Loucy (cell line): ENCODE measurements around the gene RCN2.

ENCODE experiments used
- H2AFZ ChIP-seq: fragments of 200-600 bp; sonication (generic); 2 replicates; pipeline ENCODE4 v1.6.0; 2016; ENCODE audit warnings: antibody characterized with exemption, mild to moderate bottlenecking, low read length, moderate library complexity
- H3F3A ChIP-seq: fragments of 200-600 bp; 2 replicates; pipeline ENCODE4 v1.6.0; 2016; ENCODE audit warnings: antibody characterized with exemption, low read depth, mild to moderate bottlenecking
- H3K27me3 ChIP-seq: fragments of 200-600 bp; sonication (generic); 2 replicates; pipeline ENCODE4 v1.6.1; 2014; ENCODE audit warnings: low read length, mild to moderate bottlenecking; ENCODE audit not compliant: insufficient read depth, poor library complexity, severe bottlenecking
- H3K36me3 ChIP-seq: fragments of 200-600 bp; sonication (generic); 2 replicates; pipeline ENCODE4 v1.6.1; 2016; ENCODE audit warnings: low read length; ENCODE audit not compliant: insufficient read depth
- H3K4me1 ChIP-seq: fragments of 200-600 bp; sonication (generic); 2 replicates; pipeline ENCODE4 v1.5.1; 2014; ENCODE audit warnings: low read length, mild to moderate bottlenecking; ENCODE audit not compliant: insufficient read depth, poor library complexity, severe bottlenecking
- H3K4me2 ChIP-seq: fragments of 200-600 bp; sonication (generic); 2 replicates; pipeline ENCODE4 v1.6.0; 2014; ENCODE audit warnings: antibody characterized with exemption, low read length, low read depth, mild to moderate bottlenecking; ENCODE audit not compliant: poor library complexity, severe bottlenecking
- H3K4me3 ChIP-seq: fragments of 200-600 bp; sonication (generic); 2 replicates; pipeline ENCODE4 v1.5.1; 2014; ENCODE audit warnings: low read length, mild to moderate bottlenecking, mixed read lengths; ENCODE audit not compliant: poor library complexity, severe bottlenecking
- H3K79me2 ChIP-seq: fragments of 200-600 bp; sonication (generic); 2 replicates; pipeline ENCODE4 v1.6.1; 2014; ENCODE audit warnings: low read length; ENCODE audit not compliant: insufficient read depth
- H3K9ac ChIP-seq: fragments of 200-600 bp; sonication (generic); 2 replicates; pipeline ENCODE4 v1.6.0; 2014; ENCODE audit warnings: mild to moderate bottlenecking, low read depth, low read length, moderate library complexity; ENCODE audit not compliant: poor library complexity, severe bottlenecking
- H3K9me2 ChIP-seq: fragments of 200-600 bp; sonication (generic); replicated peaks from 2 replicates; pipeline ENCODE4 v1.6.1; 2016; ENCODE audit warnings: low read depth, low read length, mixed read lengths
- H3K9me3 ChIP-seq: fragments of 200-600 bp; sonication (generic); 2 replicates; pipeline ENCODE4 v1.6.1; 2014; ENCODE audit warnings: mild to moderate bottlenecking, antibody characterized with exemption, low read length, low read depth; ENCODE audit not compliant: insufficient read depth
- H4K20me1 ChIP-seq: fragments of 200-600 bp; sonication (generic); 2 replicates; pipeline ENCODE4 v1.6.0; 2014; ENCODE audit warnings: antibody characterized with exemption, low read length, mild to moderate bottlenecking; ENCODE audit not compliant: insufficient read depth, poor library complexity, severe bottlenecking
- EZH2phosphoT487 ChIP-seq: fragments of 200-600 bp; IDR thresholded peaks from 2 replicates; pipeline ENCODE4 v1.6.1; 2018; ENCODE audit warnings: antibody characterized with exemption, mild to moderate bottlenecking, moderate library complexity, borderline replicate concordance
- TF ChIP-seq, protein P1 (sequence below): fragments of 200-600 bp; sonication (generic); conservative IDR thresholded peaks from 2 replicates; pipeline ENCODE4 v1.5.1; 2014; ENCODE audit warnings: mild to moderate bottlenecking, antibody characterized with exemption, low read length

Gene RCN2

DNA sequence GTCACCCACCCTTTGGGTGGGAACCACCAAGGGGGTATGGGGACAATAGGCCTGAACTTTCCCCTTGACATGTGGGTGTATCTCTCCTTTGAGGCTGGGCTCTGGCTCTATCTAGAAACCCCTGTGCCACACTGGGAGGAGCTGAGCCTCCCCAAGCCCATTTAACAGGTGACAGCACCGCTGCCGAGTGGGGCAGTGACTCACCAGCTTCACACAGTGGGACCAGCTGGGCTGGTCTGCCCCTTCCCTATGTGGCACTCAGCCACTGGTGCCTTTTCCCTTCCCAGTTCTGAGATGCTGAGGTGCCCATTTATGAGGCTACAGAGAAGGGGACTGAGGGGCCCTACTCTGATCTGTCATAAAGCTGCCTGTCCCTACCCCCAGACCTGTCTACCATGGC, 68.4 kb downstream of the RCN2 start:
- Histone ChIP-seq H2AFZ (no peak overlapping the region), H3K36me3 (no peaks in the 10 kb centered on the region), H3K9me2 (no peaks in the 10 kb centered on the region), H3K4me3 (no peak overlapping the region), H3K79me2 (peaks cover 29% of the 10 kb centered on the region), H3F3A (no peaks in the 10 kb centered on the region), H4K20me1 (no peaks in the 10 kb centered on the region), H3K9me3 (no peaks in the 10 kb centered on the region), H3K27me3 (no peaks in the 10 kb centered on the region), H3K4me1 (peaks cover 63% of the 10 kb centered on the region), H3K9ac (no peak overlapping the region), H3K4me2 (no peak overlapping the region)
- TF ChIP-seq, protein P1, sequence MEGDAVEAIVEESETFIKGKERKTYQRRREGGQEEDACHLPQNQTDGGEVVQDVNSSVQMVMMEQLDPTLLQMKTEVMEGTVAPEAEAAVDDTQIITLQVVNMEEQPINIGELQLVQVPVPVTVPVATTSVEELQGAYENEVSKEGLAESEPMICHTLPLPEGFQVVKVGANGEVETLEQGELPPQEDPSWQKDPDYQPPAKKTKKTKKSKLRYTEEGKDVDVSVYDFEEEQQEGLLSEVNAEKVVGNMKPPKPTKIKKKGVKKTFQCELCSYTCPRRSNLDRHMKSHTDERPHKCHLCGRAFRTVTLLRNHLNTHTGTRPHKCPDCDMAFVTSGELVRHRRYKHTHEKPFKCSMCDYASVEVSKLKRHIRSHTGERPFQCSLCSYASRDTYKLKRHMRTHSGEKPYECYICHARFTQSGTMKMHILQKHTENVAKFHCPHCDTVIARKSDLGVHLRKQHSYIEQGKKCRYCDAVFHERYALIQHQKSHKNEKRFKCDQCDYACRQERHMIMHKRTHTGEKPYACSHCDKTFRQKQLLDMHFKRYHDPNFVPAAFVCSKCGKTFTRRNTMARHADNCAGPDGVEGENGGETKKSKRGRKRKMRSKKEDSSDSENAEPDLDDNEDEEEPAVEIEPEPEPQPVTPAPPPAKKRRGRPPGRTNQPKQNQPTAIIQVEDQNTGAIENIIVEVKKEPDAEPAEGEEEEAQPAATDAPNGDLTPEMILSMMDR = no peak
- TF ChIP-seq EZH2phosphoT487 = no peak

GRCh38 chr15:77001351-77001750, 69.8 kb downstream of the RCN2 start:
- no peaks in the 10 kb centered on the region for H3K27me3 ChIP-seq
- H3K9me2 ChIP-seq = no peaks in the 10 kb centered on the region
- no peaks in the 10 kb centered on the region for H4K20me1 ChIP-seq
- H3K9ac ChIP-seq = no peak overlapping the region
- no peak for TF ChIP-seq EZH2phosphoT487
- TF ChIP-seq, protein P1 = no peak
- no peaks in the 10 kb centered on the region for H3K9me3 ChIP-seq
- no peaks in the 10 kb centered on the region for H3K36me3 ChIP-seq
- H3K4me2 ChIP-seq = no peak overlapping the region
- no peak overlapping the region for H3K4me3 ChIP-seq
- peaks cover 18% of the 10 kb centered on the region for H3K79me2 ChIP-seq
- no peak overlapping the region for H2AFZ ChIP-seq
- no peaks in the 10 kb centered on the region for H3F3A ChIP-seq
- peaks cover 54% of the 10 kb centered on the region for H3K4me1 ChIP-seq

- no peaks in the 10 kb centered on the region for H3K36me3 ChIP-seq
- no peak overlapping the region for H2AFZ ChIP-seq
- H3K4me3 ChIP-seq = peak overlapping the region; percentile 13
- H3F3A ChIP-seq = no peaks in the 10 kb centered on the region
- peaks cover 48% of the 10 kb centered on the region for H3K4me1 ChIP-seq
- H3K4me2 ChIP-seq = peak overlapping the region; percentile 56
- H3K9me2 ChIP-seq = no peaks in the 10 kb centered on the region
- H3K9ac ChIP-seq = no peak overlapping the region
- H4K20me1 ChIP-seq = no peaks in the 10 kb centered on the region
- no peaks in the 10 kb centered on the region for H3K9me3 ChIP-seq
- TF ChIP-seq, protein P1 = no peak
- no peak for TF ChIP-seq EZH2phosphoT487
- peaks cover 12% of the 10 kb centered on the region; the same call in 1 of the 2 replicates for H3K79me2 ChIP-seq
- H3K27me3 ChIP-seq = no peaks in the 10 kb centered on the region
Measured at GRCh38 chr15:77001966-77002365, 70.4 kb downstream of the RCN2 start.
